Adrenal gland (tissue), 12 donors: ENCODE measurements around the gene PPP2R2C. TPM values are rescaled to one million over a fixed set of nuclear protein-coding genes. Genes with fewer than 3 reads are reported as not detected.

ENCODE experiments used
- DNase-seq, 7 donors: peaks; one replicate each; pipeline ENCODE4 v3.0.0-alpha.2; 2019 to 2020
- H3K27ac ChIP-seq, 5 donors: fragments of 200-600 bp; sonication (generic) in 4 of 5; 1 replicate in 3 of 5; 2 replicates in 2 of 5; pipeline versions ENCODE4 v1.5.1 to v1.8.0; 2016 to 2020; ENCODE audit warnings: mild to moderate bottlenecking in 1 of 5
- H3K27me3 ChIP-seq: fragments of 200-600 bp; 2 replicates; pipeline ENCODE4 v1.8.0; 2021
- H3K36me3 ChIP-seq, 2 donors: fragments of 200-600 bp; replicated peaks in 1 of 2; 1 replicate in 1 of 2; 2 replicates in 1 of 2; pipeline versions ENCODE4 v1.5.1 to v1.8.0; 2018 to 2022
- H3K4me1 ChIP-seq, 2 donors: fragments of 200-600 bp; replicated peaks in 1 of 2; 1 replicate in 1 of 2; 2 replicates in 1 of 2; pipeline versions ENCODE4 v1.5.1 to v1.8.0; 2018 to 2021
- H3K4me3 ChIP-seq, 4 donors: fragments of 200-600 bp; sonication (generic) in 3 of 4; one replicate each; pipeline ENCODE4 v1.5.1; 2016 to 2018
- H3K9me3 ChIP-seq, 3 donors: fragments of 200-600 bp; sonication (generic) in 1 of 3; replicated peaks in 1 of 3; 1 replicate in 2 of 3; 2 replicates in 1 of 3; pipeline versions ENCODE4 v1.5.1 to v1.8.0; 2016 to 2021
- CTCF ChIP-seq, 6 experiments: fragments of 450-650 bp in 4 of 6; fragments of 200-600 bp in 2 of 6; sonication (generic) in 1 of 6; IDR thresholded peaks; 1 replicate in 5 of 6; 2 replicates in 1 of 6; pipeline versions ENCODE4 v1.5.1 to v1.8.0; 2016 to 2021; ENCODE audit warnings: antibody characterized with exemption in 6 of 6, mild to moderate bottlenecking in 2 of 6, moderate library complexity in 1 of 6
- POLR2A ChIP-seq, 2 donors: fragments of 450-650 bp; IDR thresholded peaks; one replicate each; pipeline ENCODE4 v1.6.1; 2017; ENCODE audit warnings: antibody characterized with exemption in 2 of 2, mild to moderate bottlenecking in 2 of 2, moderate library complexity in 1 of 2
- WGBS, 4 donors: extraction: QIAGEN DNeasy Blood & Tissue Kit in 2 of 4; methylation state at CpG; one replicate each; pipeline versions ENCODE4 v1.1.5 to v1.1.7; 2013 to 2017; 5-methylcytosine and 5-hydroxymethylcytosine counted together
- intact Hi-C, 2 donors: fragments of 100-400 bp; cut with DNase I; formaldehyde crosslinking; loops; one replicate each; pipeline versions ENCODE4 v1.14.1 to v1.15.0; 2022 to 2023
- polyA plus RNA-seq, 3 donors: library from polyadenylated mRNA; stranded (reverse); fragments of 200-250 nt in 2 of 3; fragments of 350-450 nt in 1 of 3; fragmentation: Illumina TruSeq in 1 of 3; extraction: RNeasy Lipid Tissue Mini Kit (QIAGEN cat#74804) in 1 of 3; gene quantifications; one replicate each; pipeline ENCODE4 v1.2.3, GENCODE V29; 2013 to 2014
- total RNA-seq, 9 donors: library from RNA; depleted of rRNA in 4 of 9; stranded (reverse); fragments of >200 nt in 4 of 9; fragments of 120-200 nt in 1 of 9; fragmentation: NEBNext Ultra II Directional in 1 of 9; extraction: Animal tissue kit (Norgen Biotek cat#: 25700) in 1 of 9; gene quantifications; one replicate each; pipeline versions ENCODE4 v1.1.0 to v1.2.4, GENCODE V29; 2013 to 2023
- donor health status: healthy with polysubstance abuse.
- donor health status: Bipolar disorder and iron deficiency.
- donor health status: DM: yes; HTN: yes; CAD: no.
- donor health status: DM: no; HTN: no; CAD: no.
- donor health status: DM: no; HTN: no; CAD: no.
- donor health status: DM: yes; HTN: yes; CAD: no.

PPP2R2C gene
- total and polyA plus RNA-seq, 12 donors, result 0.17 to 7.2 (median 2.0) TPM; not detected in 3

GRCh38 chr4:6498511-6499237 lies 26.3 kb upstream of the PPP2R2C start:
- Histone ChIP-seq H3K27ac (no peak overlapping the region), H3K9me3 (no peaks in the 10 kb centered on the region), H3K4me3 (no peak overlapping the region), H3K27me3 (peaks cover 7% of the 10 kb centered on the region), H3K36me3 (no peaks in the 10 kb centered on the region), H3K4me1 (no peaks in the 10 kb centered on the region)
- DNase-seq, result peak in 1 of 7 donors; percentile 36
- 57 to 69% (median 66%) methylated on average over 9 to 11 of the region's 11 CpGs for WGBS, 4 donors
- no peak for TF ChIP-seq POLR2A (IDR thresholded peaks at IDR 0.05)
- TF ChIP-seq CTCF (IDR thresholded peaks at IDR 0.05), result no peak
- intact Hi-C loops, result no loop called here

GRCh38 chr4:6497796-6498195 lies 25.4 kb upstream of the PPP2R2C start:
- Histone ChIP-seq H3K27ac (no peak overlapping the region), H3K36me3 (no peaks in the 10 kb centered on the region), H3K4me3 (no peak overlapping the region), H3K4me1 (no peaks in the 10 kb centered on the region), H3K9me3 (no peaks in the 10 kb centered on the region), H3K27me3 (peaks cover 7% of the 10 kb centered on the region)
- TF ChIP-seq CTCF (IDR thresholded peaks at IDR 0.05), result no peak
- no peak for TF ChIP-seq POLR2A (IDR thresholded peaks at IDR 0.05)
- 69 to 83% (median 76%) methylated on average over 8 of the region's 8 CpGs for WGBS, 4 donors
- no peak for DNase-seq
- intact Hi-C loops, result no loop called here

GRCh38 chr4:6495736-6496135 lies 23.3 kb upstream of the PPP2R2C start:
- 70 to 78% (median 75%) methylated on average over 5 of the region's 5 CpGs for WGBS, 4 donors
- no peak for DNase-seq
- intact Hi-C loops, result no loop called here

GRCh38 chr4:6495296-6495590 lies 22.8 kb upstream of the PPP2R2C start:
- Histone ChIP-seq H3K27ac (no peak overlapping the region), H3K4me3 (no peak overlapping the region), H3K27me3 (peaks cover 7% of the 10 kb centered on the region), H3K36me3 (no peaks in the 10 kb centered on the region), H3K4me1 (no peaks in the 10 kb centered on the region), H3K9me3 (no peaks in the 10 kb centered on the region)
- intact Hi-C loops, result no loop called here
- 75 to 91% (median 88%) methylated on average over 1 to 7 of the region's 7 CpGs for WGBS, 4 donors
- DNase-seq, result no peak
- TF ChIP-seq CTCF (IDR thresholded peaks at IDR 0.05), result no peak
- TF ChIP-seq POLR2A (IDR thresholded peaks at IDR 0.05), result no peak

More at GRCh38 chr4:6495736-6496135, 23.3 kb upstream of the PPP2R2C start:
- Histone ChIP-seq H3K27me3 (peaks cover 7% of the 10 kb centered on the region), H3K27ac (no peak overlapping the region), H3K9me3 (no peaks in the 10 kb centered on the region), H3K4me1 (no peaks in the 10 kb centered on the region), H3K4me3 (no peak overlapping the region), H3K36me3 (no peaks in the 10 kb centered on the region)
- TF ChIP-seq POLR2A (IDR thresholded peaks at IDR 0.05), result no peak
- no peak for TF ChIP-seq CTCF (IDR thresholded peaks at IDR 0.05)
